ENCODE results near the gene LUM. TPM values are rescaled to one million over a fixed set of nuclear protein-coding genes. Genes with fewer than 3 reads are reported as not detected.

LUM gene
- total RNA-seq, 2 donors from 2014 or later = 0.31 TPM; not detected in 1

GRCh38 chr12:91053951-91054715, 57.2 kb downstream of the LUM start:
- no peaks in the 10 kb centered on the region for H3K27me3 Mint-ChIP-seq (ENCODE audit: insufficient read depth)
- Histone ChIP-seq H3K9ac (ENCODE audit: extremely low read depth, low read length, poor library complexity, severe bottlenecking) (no peak overlapping the region), H3K4me3 (ENCODE audit: low read length) (no peak overlapping the region), H3K27me3 (ENCODE audit: control insufficient read depth, insufficient read depth, low read length, poor library complexity, severe bottlenecking) (no peaks in the 10 kb centered on the region), H3K9me3 (ENCODE audit: control insufficient read depth, low read length) (no peaks in the 10 kb centered on the region), H3K27ac (ENCODE audit: low read depth, low read length) (no peak overlapping the region), H3K4me1 (ENCODE audit: control insufficient read depth, insufficient read depth, low read length) (no peaks in the 10 kb centered on the region), H3K36me3 (ENCODE audit: control insufficient read depth, insufficient read depth, low read length) (no peaks in the 10 kb centered on the region)
- H3K36me3 Mint-ChIP-seq (ENCODE audit: low read depth) = no peaks in the 10 kb centered on the region
- no peak for DNase-seq
- WGBS, 2 experiments (ENCODE audit: insufficient coverage in 1 of 2, insufficient read length in 1 of 2) = 90 to 91% methylated on average over 1 to 4 of the region's 4 CpGs
- no peaks in the 10 kb centered on the region for H3K4me1 Mint-ChIP-seq
- H3K4me3 Mint-ChIP-seq = no peak overlapping the region
- H3K9me3 Mint-ChIP-seq = no peaks in the 10 kb centered on the region
- no peak overlapping the region for H3K27ac Mint-ChIP-seq
- no peak for TF ChIP-seq CTCF (conservative IDR thresholded peaks at IDR 0.05)

Other genes starting within 250 kb of the LUM start
- not detected for gene CCER1, start 156.3 kb downstream of the LUM start, total RNA-seq
- gene EPYC, start 106.5 kb downstream of the LUM start, total RNA-seq = not detected
- gene KERA, start 53.5 kb downstream of the LUM start, total RNA-seq = not detected
- gene DCN, start 71.3 kb upstream of the LUM start, total RNA-seq = not detected

Data from endodermal cell (in vitro differentiated cells).